Kidney tubule cell (primary cell): Measurements from ENCODE around the gene TFPT.

Experiments used
- DNase-seq: peaks from one replicate; pipeline ENCODE4 v3.0.0-alpha.2; 2018; ENCODE audit warnings: low spot score

Gene TFPT

DNA sequence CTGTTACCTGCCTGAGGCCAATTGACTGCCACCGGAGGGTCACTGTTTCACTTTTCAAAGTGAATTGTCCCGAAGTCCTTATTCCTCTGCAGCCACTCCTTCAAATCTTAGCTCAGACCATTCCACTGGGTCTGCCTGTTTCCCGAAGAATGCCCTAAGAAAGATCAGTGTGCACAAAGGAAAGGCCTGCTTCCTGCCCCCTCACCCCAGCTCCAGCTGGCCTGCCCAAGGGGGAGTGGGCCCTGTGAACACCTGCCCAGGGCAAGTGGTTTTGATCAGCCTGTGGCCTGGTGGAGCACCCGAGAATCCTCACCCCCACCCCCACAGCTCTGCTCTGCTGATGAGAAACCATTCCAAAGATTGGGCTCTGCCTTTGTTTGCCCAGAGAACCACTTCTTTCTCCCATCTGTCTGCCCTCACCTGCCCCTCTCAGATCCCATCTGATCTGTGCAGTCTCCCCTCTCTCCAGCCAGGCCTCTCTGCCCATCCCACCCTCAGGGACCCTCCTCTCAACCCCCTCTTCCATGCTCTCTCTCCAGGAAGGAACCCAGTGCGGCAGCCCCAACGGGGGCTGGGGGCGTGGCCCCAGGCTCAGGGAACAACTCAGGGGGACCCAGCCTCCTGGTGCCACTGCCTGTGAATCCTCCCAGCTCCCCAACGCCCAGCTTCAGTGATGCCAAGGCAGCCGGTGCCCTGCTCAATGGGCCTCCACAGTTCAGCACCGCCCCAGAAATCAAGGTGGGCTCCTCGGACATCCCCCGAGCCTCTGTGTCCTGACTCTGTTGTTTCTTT, 33.8 kb upstream of the TFPT start:
- no peak for DNase-seq

DNA sequence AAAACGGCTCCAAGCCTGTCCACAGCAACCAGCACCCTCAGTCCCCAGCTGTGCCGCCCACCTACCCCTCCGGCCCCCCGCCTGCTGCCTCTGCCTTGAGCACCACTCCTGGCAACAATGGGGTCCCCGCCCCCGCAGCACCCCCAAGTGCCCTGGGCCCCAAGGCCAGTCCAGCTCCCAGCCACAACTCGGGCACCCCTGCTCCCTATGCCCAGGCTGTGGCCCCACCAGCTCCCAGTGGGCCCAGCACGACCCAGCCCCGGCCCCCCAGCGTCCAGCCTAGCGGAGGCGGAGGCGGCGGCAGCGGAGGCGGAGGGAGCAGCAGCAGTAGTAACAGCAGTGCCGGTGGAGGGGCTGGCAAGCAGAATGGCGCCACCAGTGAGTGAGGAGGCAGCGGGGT, 32.7 kb upstream of the TFPT start:
- DNase-seq, result no peak

DNA sequence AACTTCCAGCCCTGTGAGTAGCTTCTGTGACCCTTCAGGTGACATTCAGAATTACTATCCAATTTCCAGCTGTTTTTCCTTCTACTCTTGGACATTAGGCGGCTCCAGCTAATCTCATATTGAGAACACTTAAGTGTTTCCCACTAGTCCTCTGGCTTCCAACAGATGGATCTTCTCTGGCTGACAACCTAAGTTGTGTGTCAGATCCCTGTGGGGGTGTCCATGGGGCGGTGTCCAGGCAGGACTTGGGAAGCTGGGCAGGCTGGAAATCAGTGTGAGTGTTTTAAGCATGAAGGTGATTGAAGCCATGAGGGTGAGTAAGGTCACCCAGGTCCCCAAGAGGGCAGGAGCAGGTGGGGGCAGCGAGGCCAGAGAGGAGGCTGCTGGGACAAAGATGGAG, 32.2 kb upstream of the TFPT start:
- DNase-seq, result no peak

DNA sequence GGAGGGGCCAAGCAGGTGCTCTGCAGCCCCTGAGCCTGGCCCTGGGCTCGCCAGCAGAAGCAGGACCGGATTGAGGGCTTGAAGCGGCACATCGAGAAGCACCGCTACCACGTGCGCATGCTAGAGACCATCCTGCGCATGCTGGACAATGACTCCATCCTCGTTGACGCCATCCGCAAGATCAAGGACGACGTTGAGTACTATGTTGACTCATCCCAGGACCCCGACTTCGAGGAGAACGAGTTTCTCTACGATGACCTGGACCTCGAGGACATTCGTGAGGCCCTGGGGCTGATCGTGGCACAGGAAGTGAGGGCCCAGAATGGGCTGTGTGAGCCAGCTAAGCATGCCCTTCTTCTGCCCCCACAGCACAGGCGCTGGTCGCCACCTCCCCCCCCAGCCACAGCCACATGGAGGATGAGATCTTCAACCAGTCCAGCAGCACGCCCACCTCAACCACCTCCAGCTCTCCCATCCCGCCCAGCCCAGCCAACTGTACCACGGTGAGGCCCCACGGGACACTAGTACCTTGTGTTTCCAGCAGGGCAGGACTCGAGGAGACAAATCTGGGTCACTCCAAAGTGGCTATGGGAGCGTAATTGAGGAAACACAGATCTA, 30.2 kb upstream of the TFPT start:
- DNase-seq, result no peak

DNA sequence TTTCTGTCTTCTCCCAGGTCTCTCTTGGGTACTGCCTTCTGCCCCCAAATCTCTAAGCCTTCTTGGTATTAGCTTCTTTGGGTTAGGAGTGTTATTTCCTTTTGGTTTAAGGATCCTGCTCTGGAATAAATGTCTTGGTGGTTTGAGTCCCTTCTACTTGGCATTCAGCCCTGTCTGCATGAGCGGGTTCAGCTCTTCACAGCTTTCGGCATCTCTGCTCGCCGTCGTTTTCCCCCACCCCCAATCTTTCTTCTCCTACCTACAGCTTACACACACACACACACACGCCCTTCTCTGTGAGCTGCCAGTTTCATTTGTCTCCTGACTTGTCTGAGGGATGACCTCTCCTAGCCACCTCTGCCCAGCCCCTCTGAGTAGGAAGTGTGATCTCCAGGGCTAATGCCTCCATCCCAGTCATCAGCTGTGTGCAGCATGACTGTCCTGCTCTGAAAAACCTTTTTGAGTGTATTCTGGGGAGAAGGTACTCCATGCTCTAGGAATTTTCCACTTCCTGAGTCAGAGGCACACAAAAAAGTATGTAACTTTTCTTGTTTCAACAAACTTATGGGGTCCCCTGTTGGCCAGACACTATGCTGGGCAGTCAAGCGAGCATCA, 26.8 kb upstream of the TFPT start:
- DNase-seq, result peak; percentile 61

DNA sequence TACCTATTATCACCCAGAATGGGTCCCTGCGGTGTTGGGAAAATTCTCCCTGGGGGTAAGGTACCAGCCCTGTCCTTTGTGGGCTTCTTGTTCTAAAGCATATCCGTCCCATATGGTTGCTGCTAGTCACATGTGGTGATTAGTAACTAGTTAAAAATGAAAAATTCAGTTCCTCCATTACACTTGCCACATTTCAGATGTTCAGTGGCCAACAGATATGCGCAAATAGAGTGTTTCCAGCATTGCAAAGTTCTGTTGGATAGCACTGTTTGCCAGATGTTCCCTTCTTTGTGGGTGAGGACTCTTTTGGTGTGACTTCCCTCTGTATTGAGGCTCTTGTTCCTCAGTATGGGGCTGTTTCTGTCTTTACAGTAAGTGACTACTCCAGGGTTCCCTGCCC, 25.9 kb upstream of the TFPT start:
- no peak for DNase-seq

DNA sequence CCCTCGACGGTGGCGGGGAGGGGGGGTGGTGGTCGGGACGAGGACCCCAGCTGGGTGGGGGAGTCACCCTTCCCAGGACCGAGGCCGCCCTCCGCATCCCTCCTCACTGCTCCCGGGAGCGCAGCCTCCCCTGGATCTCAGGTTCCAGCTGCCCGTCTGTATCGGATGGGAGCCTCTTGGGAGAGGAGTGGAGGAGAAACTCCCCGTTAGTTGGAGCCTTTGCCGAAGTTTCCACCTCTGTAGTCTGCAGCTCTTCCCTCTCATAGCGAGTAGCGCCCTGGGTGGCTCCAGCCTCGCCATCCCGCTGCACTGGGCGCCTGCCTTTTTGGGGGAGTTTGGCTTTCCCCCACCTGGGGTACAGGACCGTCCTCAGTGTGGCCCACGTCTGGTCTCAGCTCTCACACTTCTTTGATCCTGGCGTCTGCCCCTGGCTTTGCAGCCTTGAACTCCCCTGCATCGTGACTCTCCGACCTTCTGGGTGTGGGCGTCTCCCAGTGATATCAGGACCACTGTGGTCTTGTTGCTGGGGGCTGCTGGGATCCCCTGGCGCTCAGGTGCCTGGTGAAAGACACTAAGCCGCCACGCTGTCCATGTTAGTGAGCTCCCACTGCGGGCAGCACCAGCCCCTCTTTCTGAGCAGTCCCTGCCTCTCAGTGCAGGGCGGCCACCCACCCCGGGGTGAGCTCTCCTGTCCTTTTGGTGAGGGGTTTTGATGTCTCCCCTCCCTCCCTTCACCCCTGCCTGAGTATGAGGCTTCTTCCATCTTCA, 23.2 kb upstream of the TFPT start:
- DNase-seq, result no peak

DNA sequence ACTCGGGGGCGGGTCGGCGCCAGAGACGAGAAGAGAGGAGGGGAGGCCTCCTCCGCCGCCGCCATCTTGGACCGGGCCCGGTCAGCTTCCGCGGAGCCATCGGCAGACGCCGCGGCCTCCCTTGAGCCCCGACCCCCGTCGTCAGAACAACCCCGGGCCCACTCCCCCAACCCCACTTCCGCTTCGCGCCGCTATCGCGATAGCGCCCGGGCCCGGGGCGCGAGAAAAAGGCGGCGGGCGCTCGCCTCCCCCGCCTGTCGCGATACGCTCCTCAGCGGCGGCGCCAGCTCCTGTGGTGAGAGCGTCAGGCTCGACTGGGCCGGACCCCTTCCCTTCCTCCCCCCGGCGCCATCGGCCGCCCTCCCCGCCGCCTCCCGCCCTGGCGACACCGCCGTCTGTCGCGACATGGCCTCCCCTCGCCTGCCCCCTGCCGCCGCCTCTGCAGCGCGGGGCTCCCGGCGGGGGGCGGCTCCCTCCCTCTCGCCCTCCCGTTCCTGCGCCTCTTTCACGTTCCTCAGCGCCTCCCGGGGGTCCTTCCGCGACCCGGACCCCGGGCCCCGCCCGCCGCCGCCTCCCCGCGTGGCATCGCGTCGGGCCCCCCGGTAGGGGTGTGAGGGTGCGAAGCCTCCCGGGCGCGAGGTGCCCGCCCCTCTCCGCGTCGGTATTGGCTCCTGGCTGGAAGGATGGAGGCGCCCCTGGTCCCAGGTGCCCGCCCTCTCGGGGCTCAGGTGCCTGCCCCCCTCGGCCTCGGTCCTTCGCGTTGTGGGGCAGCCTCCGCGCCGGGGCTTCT, 22.4 kb upstream of the TFPT start, which contains the start of gene CNOT3:
Gene CNOT3 (plus strand): TSS at position 64 of the 790 bp plus-strand sequence. CDS start 5,217 bp downstream, outside the sequence.
- peak; percentile 17 for DNase-seq

DNA sequence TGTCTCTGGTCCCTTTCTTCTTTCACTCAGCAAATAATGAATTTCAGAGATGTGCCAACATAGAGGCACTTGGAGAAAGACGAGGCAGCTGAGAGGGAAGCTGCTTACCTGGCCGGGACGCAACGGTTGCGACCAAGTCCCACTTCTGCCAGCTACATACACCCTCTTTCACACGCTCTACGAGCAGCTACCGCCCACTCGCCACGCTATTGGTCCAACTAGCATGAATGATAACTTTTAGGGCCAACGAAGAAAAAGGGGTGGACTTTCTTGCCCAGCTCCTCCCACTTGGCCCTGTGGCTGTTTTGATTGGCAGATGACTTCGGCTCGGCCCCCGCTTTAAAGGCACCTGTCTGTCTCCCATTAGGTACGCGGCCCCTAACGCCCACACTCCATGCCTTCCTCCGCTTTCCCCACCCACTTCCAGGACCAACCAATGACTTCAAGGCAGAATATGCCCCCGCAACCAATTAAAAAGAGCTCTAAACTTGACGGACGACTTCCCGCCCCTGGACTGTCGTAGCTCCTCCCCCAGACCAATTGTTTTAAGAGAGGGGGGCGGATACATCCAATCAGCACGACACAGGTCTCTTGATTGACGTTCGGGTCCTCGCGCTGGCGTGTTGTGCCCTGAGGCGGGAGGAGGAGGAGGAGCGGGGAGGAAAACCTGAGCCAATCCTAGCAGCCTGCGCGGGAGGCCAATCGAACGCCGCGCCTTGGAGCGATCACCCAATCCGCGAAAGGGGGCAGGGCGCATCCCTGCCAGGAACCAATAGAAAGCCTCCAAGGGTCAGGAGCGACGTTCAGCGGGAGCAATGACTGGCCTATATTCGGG, 21.6 kb upstream of the TFPT start:
- peak; percentile 100 for DNase-seq

DNA sequence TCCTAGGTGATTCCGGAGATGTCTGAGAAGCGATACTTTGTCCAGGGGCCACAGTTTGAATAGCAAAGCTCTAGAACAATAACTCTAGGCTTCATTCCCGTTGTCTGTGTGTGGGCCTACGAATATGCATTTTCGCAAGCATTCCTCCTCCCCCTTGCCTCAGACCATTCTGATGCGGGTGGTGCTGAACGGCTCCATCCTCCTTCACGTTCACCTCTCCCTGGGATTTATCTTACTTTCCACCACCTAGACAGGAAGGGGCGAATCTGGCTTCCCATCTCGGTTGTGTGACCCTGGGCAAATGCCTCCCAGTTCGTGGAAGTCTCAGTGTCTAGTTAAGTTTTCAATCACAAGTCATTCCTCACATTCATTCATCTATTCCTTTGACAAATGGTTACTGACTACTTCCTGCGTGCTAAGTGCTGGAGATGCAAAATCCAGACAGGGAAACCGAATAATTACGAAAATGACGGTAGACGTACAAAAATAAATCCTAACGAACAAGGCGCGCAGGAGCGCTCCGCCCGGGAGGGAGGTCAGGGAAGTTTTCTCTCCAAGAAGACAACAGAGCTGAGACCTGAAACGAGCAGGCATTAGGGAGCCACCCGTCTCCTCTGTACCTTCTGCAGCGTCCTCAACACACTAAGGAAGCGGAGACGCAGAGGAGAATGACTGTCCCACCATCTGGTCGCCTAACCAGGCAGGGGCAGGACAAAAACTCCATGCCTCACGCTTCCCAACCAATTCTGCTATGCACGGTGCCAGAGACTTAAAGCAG, 20.8 kb upstream of the TFPT start:
- DNase-seq, result no peak

DNA sequence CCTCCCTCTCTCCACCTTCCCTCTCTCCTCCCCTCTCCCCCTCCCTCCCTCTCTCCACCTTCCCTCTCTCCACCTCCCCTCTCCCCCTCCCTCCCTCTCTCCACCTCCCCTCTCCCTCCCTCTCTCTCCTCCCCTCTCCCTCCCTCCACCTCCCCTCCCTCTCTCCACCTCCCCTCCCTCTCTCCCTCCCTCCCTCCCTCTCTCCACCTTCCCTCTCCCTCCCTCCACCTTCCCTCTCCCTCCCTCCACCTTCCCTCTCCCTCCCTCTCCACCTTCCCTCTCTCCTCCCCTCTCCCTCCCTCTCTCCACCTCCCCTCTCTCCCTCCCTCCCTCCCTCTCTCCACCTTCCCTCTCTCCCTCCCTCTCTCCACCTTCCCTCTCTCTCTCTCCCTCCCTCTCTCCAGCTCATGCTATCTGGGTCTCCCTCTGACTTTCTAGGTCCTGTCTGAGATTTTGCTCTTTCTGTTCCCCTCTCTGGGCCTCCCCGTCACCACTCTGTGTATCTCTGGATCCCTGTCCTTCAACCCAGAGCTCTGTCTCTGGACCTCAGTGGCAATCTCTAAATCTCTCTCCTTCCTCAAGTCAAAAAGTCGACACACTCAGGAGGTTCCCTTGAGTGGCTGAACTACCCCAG, 18.6 kb upstream of the TFPT start:
- no peak for DNase-seq

DNA sequence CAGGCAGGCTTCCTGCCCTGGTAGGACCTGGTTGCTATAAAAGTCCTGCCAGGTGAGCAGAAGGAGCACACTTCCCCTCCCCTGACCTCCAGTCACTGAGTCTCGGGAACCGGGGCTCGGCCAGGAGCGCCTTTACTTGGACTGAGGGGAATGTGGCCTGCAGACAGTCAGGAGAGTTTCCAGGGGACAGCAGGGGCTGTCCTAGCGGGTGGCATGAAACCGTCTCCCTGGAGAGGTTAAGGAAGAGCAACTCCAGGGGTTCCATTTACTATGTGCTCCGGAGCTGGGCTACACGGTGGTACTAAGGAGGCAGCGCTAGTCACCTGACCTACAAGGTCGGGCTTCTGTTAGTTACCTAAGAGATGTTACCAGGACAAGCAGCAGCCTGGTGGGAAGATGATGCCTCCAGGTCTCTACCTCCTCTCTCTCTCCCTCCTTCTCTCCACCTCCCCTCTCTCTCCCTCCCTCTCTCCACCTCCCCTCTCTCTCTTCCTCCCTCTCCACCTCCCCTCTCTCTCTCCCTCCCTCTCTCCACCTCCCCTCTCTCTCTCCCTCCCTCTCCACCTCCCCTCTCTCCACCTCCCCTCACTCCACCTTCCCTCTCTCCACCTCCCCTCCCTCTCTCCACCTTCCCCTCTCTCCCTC, 18.0 kb upstream of the TFPT start:
- DNase-seq, result peak; percentile 39

DNA sequence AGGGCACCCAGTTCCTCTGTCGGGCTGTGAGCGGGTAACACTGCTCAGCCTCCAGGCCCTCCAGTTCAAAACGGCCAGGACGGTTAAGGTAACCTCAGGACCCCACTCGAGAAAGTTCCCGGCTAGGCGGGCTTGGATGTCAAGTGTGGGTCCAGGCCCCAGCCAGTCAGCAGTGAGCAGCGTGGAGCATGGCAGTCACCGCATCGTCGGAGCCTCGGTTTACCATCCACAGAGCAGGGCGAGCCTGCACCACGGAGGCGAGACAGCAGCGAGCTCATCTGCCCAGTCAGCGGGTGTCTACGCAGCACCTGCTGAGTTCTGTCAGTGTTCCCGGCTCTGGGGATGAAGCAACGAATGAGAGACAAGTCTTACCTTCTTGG, 14.2 kb upstream of the TFPT start:
- DNase-seq, result no peak

DNA sequence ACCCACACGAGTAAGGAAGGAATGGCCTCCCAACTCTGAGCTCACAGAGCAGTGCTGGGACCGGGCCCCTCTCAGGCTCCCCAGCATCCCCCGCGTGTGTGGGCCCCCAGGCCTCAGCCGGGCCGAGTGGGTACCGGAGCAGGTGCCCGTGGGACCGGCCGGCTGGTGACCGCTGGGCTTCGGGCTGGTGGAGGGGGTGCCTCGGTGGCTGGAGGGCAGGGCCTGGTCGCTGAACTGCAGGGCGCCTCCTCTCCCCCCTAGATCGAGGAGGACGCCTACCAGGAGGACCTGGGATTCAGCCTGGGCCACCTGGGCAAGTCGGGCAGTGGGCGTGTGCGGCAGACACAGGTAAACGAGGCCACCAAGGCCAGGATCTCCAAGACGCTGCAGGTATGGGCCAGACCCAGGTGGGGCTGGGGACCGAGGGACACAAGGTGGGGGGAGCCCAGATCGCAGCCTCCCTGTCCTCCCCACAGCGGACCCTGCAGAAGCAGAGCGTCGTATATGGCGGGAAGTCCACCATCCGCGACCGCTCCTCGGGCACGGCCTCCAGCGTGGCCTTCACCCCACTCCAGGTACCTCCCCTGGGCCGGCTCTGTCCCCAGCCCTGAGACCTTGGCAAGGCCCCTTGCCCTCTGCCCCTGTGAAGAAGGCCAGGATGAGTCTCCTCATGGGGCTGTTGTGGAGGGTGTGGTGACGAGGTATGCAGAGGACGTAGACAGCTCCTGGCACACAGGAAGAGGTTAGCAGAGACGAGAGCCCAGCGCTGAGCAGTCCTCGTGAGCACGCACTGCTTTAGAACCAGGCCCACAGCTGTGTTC, 13.5 kb upstream of the TFPT start:
- DNase-seq, result no peak

DNA sequence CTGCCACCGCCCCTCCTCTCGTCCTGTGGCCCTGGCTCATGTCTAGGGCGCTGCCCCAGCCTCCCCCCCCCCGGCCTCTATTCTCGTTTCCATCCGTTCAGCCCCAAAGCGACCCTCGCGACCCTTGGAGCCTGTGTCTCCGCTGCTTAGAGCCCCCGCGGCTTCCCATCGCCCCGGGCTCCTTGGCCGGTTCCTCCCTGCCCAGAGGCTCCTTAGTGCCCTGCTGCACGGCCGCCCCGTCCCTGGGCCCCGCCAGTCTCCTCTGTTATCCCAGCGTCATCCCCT, 12.9 kb upstream of the TFPT start:
- DNase-seq, result no peak

DNA sequence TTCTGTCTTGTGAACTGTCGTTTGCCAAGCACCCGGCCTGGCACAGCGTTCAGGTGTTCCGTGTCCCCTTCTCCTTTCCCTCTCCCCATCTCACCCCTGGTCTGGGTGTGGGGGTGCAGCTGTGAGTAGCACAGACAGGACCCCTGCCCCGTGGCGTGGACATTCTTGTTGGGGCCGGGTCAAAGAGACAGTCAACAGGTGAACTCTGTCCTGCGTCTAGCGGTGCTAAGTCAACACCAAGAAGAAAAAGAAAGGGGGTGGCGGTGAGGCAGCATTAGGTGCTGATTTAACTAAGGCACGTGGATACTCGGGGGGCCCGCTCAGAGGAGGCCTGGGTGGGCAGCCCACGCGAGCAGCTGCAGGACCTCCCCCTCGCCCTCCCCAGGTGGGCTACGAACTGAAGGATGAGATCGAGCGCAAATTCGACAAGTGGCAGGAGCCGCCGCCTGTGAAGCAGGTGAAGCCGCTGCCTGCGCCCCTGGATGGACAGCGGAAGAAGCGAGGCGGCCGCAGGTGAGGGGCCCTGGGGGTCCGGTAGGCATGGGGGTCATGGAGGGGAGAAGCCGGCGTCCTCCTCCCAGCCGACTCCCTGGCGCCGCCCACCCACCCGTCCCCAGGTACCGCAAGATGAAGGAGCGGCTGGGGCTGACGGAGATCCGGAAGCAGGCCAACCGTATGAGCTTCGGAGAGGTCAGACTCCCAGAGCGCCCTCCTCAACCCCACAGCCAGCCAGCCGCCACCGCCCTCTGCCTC, 12.4 kb upstream of the TFPT start:
- no peak for DNase-seq

DNA sequence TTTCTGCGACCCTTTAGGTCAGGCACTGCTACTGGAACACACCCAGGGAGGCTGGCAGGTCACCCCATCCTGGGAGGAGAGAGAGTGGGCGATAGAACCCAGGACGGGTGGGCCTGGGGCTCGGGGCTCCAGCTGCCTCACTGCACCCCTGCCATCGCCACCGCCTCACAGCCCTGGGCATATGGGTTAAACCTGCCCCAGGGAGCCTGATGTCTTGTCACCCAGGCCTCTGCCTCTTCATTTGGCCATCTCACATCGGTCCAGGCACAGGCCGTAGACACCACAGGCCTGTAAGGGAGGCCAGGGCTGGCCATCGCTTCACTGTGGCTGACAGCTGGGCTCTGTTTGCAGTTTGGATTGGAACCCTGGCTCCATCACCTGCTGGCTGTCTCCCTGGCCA, 10.3 kb upstream of the TFPT start:
- DNase-seq, result no peak

DNA sequence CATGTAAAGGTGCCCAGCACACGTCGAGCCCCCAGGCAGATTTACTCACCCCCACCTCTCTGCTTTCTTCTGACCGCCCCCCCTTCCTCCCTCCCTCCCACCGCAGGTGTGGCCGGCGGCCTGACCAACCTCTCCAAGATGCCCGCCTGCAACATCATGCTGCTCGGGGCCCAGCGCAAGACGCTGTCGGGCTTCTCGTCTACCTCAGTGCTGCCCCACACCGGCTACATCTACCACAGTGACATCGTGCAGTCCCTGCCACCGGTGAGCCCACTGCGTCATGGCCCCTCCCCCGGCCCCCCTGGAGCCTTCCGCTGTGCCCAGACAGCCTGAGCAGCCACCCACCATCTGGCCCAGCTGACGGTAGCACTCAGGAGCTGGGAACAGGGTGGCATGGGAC, 8.9 kb upstream of the TFPT start:
- no peak for DNase-seq
